K562 (cell line): Measurements from ENCODE around the gene PTCH2. TPM values are rescaled to one million over a fixed set of nuclear protein-coding genes. Genes with fewer than 3 reads are reported as not detected.
"Not testable (repeated sequence)": the region's sequence is repeated elsewhere in the genome, so short reads cannot be mapped to it uniquely, and the experiment has no call there.

Experiments used
- ATAC-seq: fragments of 200-7000 bp; cut with Tn5 transposase; 3 replicates; pipeline ENCODE4 v1.9.1; 2020; ENCODE audit warnings: moderate library complexity
- BruUV-seq: library from RNA; stranded (reverse); fragments of 400-500 nt; replicated peaks from 2 replicates; lab custom pipeline; 2021; lab: Mats Ljungman, UMichigan
- CTCF ChIA-PET: fragments of 300-600 bp; formaldehyde crosslinking; extraction: SDS; loops from one replicate; lab custom pipeline; 2021; ENCODE audit warnings: low intra/inter-chr PET ratio; lab: Yijun Ruan, JAX
- POLR2A ChIA-PET: fragments of 300-600, 350-650 bp; sonication (Branson Sonifier 250); formaldehyde crosslinking; extraction: SDS; loops from one replicate; lab custom pipeline; 2021; ENCODE audit warnings: antibody characterized with exemption, inconsistent platforms; lab: Yijun Ruan, JAX
- DNase-seq, 4 experiments: peaks; one replicate each; pipeline versions ENCODE4 v3.0.0 to v3.0.0-alpha.2; 2011 to 2018; ENCODE audit warnings: low spot score in 3 of 4, mixed read lengths in 3 of 4; ENCODE audit errors: extremely low read depth in 1 of 4
- FAIRE-seq: peaks from 2 replicates; lab custom pipeline; 2011; peaks lifted over from hg19 to GRCh38; lab: Jason Lieb, UNC
- H2AFZ ChIP-seq: 2 replicates; pipeline ENCODE4 v1.6.0; 2011; ENCODE audit warnings: low read depth, low read length, control low read depth, inconsistent platforms
- H3K27ac ChIP-seq: fragments of 200-600 bp; 3 replicates; pipeline ENCODE4 v1.8.0; 2011; ENCODE audit warnings: low read depth, mild to moderate bottlenecking, control low read depth, inconsistent platforms, low read length, moderate library complexity, mixed read lengths; ENCODE audit errors: extremely low read depth
- H3K27me3 ChIP-seq, 2 experiments: fragments of 300-600 bp in 1 of 2; 2 replicates in 1 of 2; 3 replicates in 1 of 2; pipeline versions ENCODE4 v1.6.0 to v1.8.0; 2011; ENCODE audit warnings: inconsistent platforms in 2 of 2, low read length in 2 of 2, mild to moderate bottlenecking in 1 of 2, mixed read lengths in 1 of 2, moderate library complexity in 1 of 2; ENCODE audit not compliant: control insufficient read depth in 2 of 2, insufficient read depth in 2 of 2
- H3K36me3 ChIP-seq: fragments of 300-600 bp; 3 replicates; pipeline ENCODE4 v1.8.0; 2011; ENCODE audit warnings: mild to moderate bottlenecking, low read length, inconsistent platforms; ENCODE audit not compliant: control insufficient read depth, insufficient read depth
- H3K4me1 ChIP-seq, 2 experiments: fragments of 200-600 bp in 1 of 2; replicated peaks in 1 of 2; 2 replicates in 1 of 2; 3 replicates in 1 of 2; pipeline versions ENCODE4 v1.5.1 to v1.8.0; 2011; ENCODE audit warnings: inconsistent platforms in 2 of 2, low read length in 2 of 2, mild to moderate bottlenecking in 1 of 2, mixed read lengths in 1 of 2, moderate library complexity in 1 of 2; ENCODE audit not compliant: control insufficient read depth in 2 of 2, insufficient read depth in 2 of 2
- H3K4me2 ChIP-seq: 2 replicates; pipeline ENCODE4 v1.6.1; 2011; ENCODE audit warnings: low read length, control low read depth, inconsistent platforms, mixed read lengths; ENCODE audit not compliant: insufficient read depth
- H3K4me3 ChIP-seq: fragments of 200-600 bp; sonication (generic), shearing (Covaris generic); 2 replicates; pipeline ENCODE4 v1.5.1; 2016; ENCODE audit warnings: control low read depth, inconsistent platforms
- H3K79me2 ChIP-seq: fragments of 200-600 bp; 3 replicates; pipeline ENCODE4 v1.8.0; 2011; ENCODE audit warnings: low read length, inconsistent platforms; ENCODE audit not compliant: control insufficient read depth, insufficient read depth
- H3K9ac ChIP-seq, 2 experiments: 2 replicates each; pipeline versions ENCODE4 v1.6.0 to v1.6.1; 2011; ENCODE audit warnings: low read depth in 2 of 2, low read length in 2 of 2, control low read depth in 1 of 2, inconsistent platforms in 1 of 2, mild to moderate bottlenecking in 1 of 2, mixed read lengths in 1 of 2; ENCODE audit not compliant: insufficient read depth in 1 of 2
- H3K9me1 ChIP-seq: one replicate; pipeline ENCODE4 v1.6.0; 2011; ENCODE audit warnings: inconsistent platforms, mild to moderate bottlenecking, low read length, moderate library complexity; ENCODE audit not compliant: control insufficient read depth, insufficient read depth
- H3K9me3 ChIP-seq: replicated peaks from 2 replicates; pipeline ENCODE4 v1.5.1; 2011; ENCODE audit warnings: low read depth, low read length, inconsistent platforms; ENCODE audit not compliant: control insufficient read depth, insufficient read depth
- H4K20me1 ChIP-seq: replicated peaks from 2 replicates; pipeline ENCODE4 v1.6.1; 2011; ENCODE audit warnings: low read length, inconsistent platforms, mixed read lengths; ENCODE audit not compliant: control insufficient read depth, insufficient read depth
- JUN ChIP-seq, 2 experiments: sonication (generic) in 1 of 2; formaldehyde crosslinking in 1 of 2; IDR thresholded peaks; 2 replicates each; pipeline versions ENCODE4 v1.6.1 to v1.8.0; 2012 to 2022; ENCODE audit warnings: borderline replicate concordance in 2 of 2, mild to moderate bottlenecking in 2 of 2, improper control_type of control experiment in 1 of 2, low read depth in 1 of 2, low read length in 1 of 2, missing genetic modification reagents in 1 of 2
- WGBS: fragments of 100-300 bp; shearing (Covaris generic); methylation state at CpG from one replicate; pipeline ENCODE4 v1.1.6; 2016; ENCODE audit warnings: low coverage, mixed read lengths; ENCODE audit not compliant: insufficient coverage; ENCODE audit errors: missing lambda C conversion rate; 5-methylcytosine and 5-hydroxymethylcytosine counted together
- in situ Hi-C: fragments of 300-500 bp; cut with MboI; formaldehyde crosslinking; loops from 4 replicates; pipeline ENCODE4 v1.15.0; 2018; ENCODE audit warnings: inconsistent platforms, mixed read lengths
- intact Hi-C: fragments of 100-400 bp; cut with micrococcal nuclease; formaldehyde crosslinking; loops from 2 replicates; pipeline ENCODE4 v1.14.2; 2022
- polyA plus RNA-seq, 8 experiments: library from polyadenylated mRNA; depleted of rRNA in 4 of 8; stranded (reverse) in 5 of 8; unstranded in 3 of 8; fragments of >200 nt; fragmentation: Nextera tagmentation in 2 of 8; fragmentation: Illumina TruSeq in 1 of 8; extraction: Ambion mirVana in 2 of 8; extraction: Trizol in 1 of 8; gene quantifications; 2 replicates each; pipeline versions ENCODE4 v1.2.1 to v1.2.3, GENCODE V29; 2011 to 2014; ENCODE audit warnings: inconsistent platforms in 1 of 8, missing spikeins in 1 of 8
- total RNA-seq, 7 experiments: library from RNA; depleted of rRNA in 6 of 7; stranded (reverse); fragments of >200 nt in 6 of 7; fragmentation: Illumina TruSeq in 2 of 7; extraction: Trizol in 2 of 7; gene quantifications; 2 replicates each; pipeline versions ENCODE4 v1.2.1 to v1.2.3, GENCODE V29; 2011 to 2021; ENCODE audit warnings: low replicate concordance in 1 of 7

PTCH2 gene
- total and polyA plus RNA-seq, 9 of the 15 experiments (the other 6 are each of a cell fraction or from before 2014, with no cell fraction given), result 0.15 to 27.3 (median 0.48) TPM; not detected in 1

- TF ChIP-seq JUN (IDR thresholded peaks at IDR 0.05; ENCODE audit: borderline replicate concordance, low read depth, low read length) (no peak), JUN (CRISPR knock-in tag; IDR thresholded peaks at IDR 0.05; ENCODE audit: borderline replicate concordance) (no peak)
These were observed 44.3 kb downstream of the PTCH2 start (continued) for GRCh38 chr1:44798481-44799365.

DNA sequence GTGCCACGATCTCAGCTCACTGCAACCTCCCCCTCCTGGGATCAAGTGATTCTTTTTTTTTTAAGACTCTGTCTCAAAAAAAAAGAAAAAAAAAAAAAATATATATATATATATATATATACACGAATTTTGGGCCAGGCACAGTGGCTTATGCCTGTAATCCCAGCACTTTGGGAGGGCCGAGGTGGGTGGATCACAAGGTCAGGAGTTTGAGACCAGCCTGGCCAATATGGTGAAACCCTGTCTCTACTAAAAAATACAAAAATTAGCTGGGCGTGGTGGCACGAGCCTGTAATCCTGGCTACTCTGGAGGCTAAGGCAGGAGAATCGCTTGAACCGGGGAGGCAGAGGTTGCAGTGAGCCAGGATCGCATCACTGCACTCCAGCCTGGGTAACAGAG lies 45.2 kb downstream of the PTCH2 start:
- H3K9me3 ChIP-seq, H3K27me3 ChIP-seq, H3K27ac ChIP-seq, H3K4me2 ChIP-seq, H4K20me1 ChIP-seq, H3K4me3 ChIP-seq, BruUV-seq, ATAC-seq, H3K9ac ChIP-seq, DNase-seq, H3K9me1 ChIP-seq, FAIRE-seq, CTCF ChIA-PET, intact Hi-C loops: not testable (repeated sequence)
- Histone ChIP-seq H3K4me1 (peaks cover 31 to 47% of the 10 kb centered on the region in 2 experiments), H2AFZ (peak overlapping the region; percentile 72), H3K36me3 (peaks cover 12% of the 10 kb centered on the region), H3K79me2 (peaks cover 20% of the 10 kb centered on the region)
- POLR2A ChIA-PET, result interaction anchor here (1.1 to 16.9 kb wide), 5 partner anchors 10 to 214 kb away, joined by 5 to 594 read pairs (median 8); partner anchors contain the start of genes BTBD19 and UROD
- WGBS, result 75% methylated on average over 7 of the region's 8 CpGs
- in situ Hi-C loops, result loop anchor here (10.0 kb wide), 1 partner anchor 507 kb away; no protein-coding TSS in a partner anchor
